K562 (cell line): Measurements from ENCODE around the gene YJU2.

Experiments used
- ELF2 ChIP-seq: fragments of 250-450 bp; sonication (Bioruptor Pico); IDR thresholded peaks from 2 replicates; pipeline ENCODE4 v1.5.0; 2021; ENCODE audit warnings: mild to moderate bottlenecking
- GATAD2A ChIP-seq: fragments of 450-650 bp; IDR thresholded peaks from 2 replicates; pipeline ENCODE4 v1.6.1; 2017
- HCFC1 ChIP-seq: IDR thresholded peaks from 2 replicates; pipeline ENCODE4 v1.6.1; 2012; ENCODE audit warnings: low read depth, low read length, improper control_type of control experiment
- POLR2AphosphoS5 ChIP-seq: IDR thresholded peaks from 2 replicates; pipeline ENCODE4 v1.6.1; 2011; ENCODE audit warnings: mild to moderate bottlenecking, low read depth, low read length, moderate library complexity; ENCODE audit not compliant: control insufficient read depth, insufficient read depth
- SP1 ChIP-seq: sonication (generic); formaldehyde crosslinking; IDR thresholded peaks from 2 replicates; pipeline ENCODE4 v1.8.1; 2022; ENCODE audit warnings: mild to moderate bottlenecking, missing genetic modification reagents
- U2AF1 ChIP-seq: fragments of 200-400 bp; formaldehyde crosslinking; optimal IDR thresholded peaks from 2 replicates; pipeline ENCODE3; 2017; ENCODE audit warnings: mild to moderate bottlenecking, low read depth, low read length, moderate library complexity
- TF ChIP-seq, protein P1 (sequence below), 3 experiments: IDR thresholded peaks in 2 of 3; conservative IDR thresholded peaks in 1 of 3; 2 replicates each; pipeline ENCODE4 v1.5.1; 2011 to 2012; ENCODE audit warnings: low read length in 3 of 3, mild to moderate bottlenecking in 3 of 3, control low read depth in 2 of 3, improper control_type of control experiment in 1 of 3, inconsistent platforms in 1 of 3, low read depth in 1 of 3, mixed read lengths in 1 of 3, moderate library complexity in 1 of 3; ENCODE audit not compliant: insufficient read depth in 2 of 3
- TF ChIP-seq, protein P2 (sequence below), 2 experiments: fragments of 450-650 bp; formaldehyde crosslinking in 1 of 2; IDR thresholded peaks; 2 replicates each; pipeline versions ENCODE4 v1.4.0 to v1.6.1; 2014 to 2020; ENCODE audit warnings: mild to moderate bottlenecking in 2 of 2, borderline replicate concordance in 1 of 2, low read depth in 1 of 2

DNA sequence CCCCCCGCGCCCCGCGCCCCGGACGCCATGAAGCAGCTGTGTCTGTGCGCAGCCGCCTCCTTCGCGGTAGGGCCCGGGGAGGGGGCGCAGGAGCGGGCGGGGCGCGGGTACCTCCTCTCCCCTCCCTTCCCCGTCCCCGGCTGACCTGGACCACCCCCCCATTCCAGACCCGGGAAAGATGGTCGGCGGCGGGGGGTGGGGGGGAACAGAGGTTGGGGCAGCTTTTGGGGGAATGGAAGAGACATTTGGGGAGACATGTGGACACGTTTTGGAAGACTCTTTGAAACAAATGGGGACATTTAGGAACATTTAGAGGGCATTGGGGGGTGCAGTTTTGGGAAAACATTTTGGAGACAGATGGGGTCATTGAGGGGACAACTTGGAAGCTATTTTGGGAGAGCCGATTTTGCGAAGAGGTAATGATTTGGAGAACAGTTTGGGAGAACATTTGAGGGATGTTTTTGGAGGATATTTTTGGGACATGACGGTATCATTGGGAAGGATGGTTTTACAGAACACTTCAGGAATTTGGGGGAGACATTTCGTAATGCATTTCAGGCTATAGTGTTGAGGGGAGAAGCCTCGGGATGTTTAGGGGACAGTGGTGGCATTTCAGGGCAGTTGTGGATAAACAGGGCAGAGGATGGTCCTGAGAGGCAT, 48.3 kb upstream of the YJU2 start:
- TF ChIP-seq, protein P1, sequence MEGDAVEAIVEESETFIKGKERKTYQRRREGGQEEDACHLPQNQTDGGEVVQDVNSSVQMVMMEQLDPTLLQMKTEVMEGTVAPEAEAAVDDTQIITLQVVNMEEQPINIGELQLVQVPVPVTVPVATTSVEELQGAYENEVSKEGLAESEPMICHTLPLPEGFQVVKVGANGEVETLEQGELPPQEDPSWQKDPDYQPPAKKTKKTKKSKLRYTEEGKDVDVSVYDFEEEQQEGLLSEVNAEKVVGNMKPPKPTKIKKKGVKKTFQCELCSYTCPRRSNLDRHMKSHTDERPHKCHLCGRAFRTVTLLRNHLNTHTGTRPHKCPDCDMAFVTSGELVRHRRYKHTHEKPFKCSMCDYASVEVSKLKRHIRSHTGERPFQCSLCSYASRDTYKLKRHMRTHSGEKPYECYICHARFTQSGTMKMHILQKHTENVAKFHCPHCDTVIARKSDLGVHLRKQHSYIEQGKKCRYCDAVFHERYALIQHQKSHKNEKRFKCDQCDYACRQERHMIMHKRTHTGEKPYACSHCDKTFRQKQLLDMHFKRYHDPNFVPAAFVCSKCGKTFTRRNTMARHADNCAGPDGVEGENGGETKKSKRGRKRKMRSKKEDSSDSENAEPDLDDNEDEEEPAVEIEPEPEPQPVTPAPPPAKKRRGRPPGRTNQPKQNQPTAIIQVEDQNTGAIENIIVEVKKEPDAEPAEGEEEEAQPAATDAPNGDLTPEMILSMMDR (IDR thresholded peaks at IDR 0.05 in 2 of 3, conservative IDR thresholded peaks at IDR 0.05 in 1 of 3; ENCODE audit: insufficient read depth in 2 of 3, low read depth in 1 of 3, low read length in 3 of 3): no peak
- TF ChIP-seq, protein P2, sequence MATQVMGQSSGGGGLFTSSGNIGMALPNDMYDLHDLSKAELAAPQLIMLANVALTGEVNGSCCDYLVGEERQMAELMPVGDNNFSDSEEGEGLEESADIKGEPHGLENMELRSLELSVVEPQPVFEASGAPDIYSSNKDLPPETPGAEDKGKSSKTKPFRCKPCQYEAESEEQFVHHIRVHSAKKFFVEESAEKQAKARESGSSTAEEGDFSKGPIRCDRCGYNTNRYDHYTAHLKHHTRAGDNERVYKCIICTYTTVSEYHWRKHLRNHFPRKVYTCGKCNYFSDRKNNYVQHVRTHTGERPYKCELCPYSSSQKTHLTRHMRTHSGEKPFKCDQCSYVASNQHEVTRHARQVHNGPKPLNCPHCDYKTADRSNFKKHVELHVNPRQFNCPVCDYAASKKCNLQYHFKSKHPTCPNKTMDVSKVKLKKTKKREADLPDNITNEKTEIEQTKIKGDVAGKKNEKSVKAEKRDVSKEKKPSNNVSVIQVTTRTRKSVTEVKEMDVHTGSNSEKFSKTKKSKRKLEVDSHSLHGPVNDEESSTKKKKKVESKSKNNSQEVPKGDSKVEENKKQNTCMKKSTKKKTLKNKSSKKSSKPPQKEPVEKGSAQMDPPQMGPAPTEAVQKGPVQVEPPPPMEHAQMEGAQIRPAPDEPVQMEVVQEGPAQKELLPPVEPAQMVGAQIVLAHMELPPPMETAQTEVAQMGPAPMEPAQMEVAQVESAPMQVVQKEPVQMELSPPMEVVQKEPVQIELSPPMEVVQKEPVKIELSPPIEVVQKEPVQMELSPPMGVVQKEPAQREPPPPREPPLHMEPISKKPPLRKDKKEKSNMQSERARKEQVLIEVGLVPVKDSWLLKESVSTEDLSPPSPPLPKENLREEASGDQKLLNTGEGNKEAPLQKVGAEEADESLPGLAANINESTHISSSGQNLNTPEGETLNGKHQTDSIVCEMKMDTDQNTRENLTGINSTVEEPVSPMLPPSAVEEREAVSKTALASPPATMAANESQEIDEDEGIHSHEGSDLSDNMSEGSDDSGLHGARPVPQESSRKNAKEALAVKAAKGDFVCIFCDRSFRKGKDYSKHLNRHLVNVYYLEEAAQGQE (IDR thresholded peaks at IDR 0.05; ENCODE audit: borderline replicate concordance): no peak
- TF ChIP-seq, protein P2 (CRISPR knock-in tag; IDR thresholded peaks at IDR 0.05; ENCODE audit: low read depth): no peak
- TF ChIP-seq ELF2 (no peak), U2AF1 (no peak), HCFC1 (no peak), POLR2AphosphoS5 (no peak), GATAD2A (no peak), SP1 (CRISPR knock-in tag) (no peak)
